HAP-1 (cell line): ENCODE measurements around the gene NFXL1.

Experiments
- DNase-seq, 2 experiments: peaks; one replicate each; pipeline ENCODE4 v3.0.0-alpha.2; 2016 to 2020; ENCODE audit warnings: low spot score in 2 of 2
- H3K27me3 ChIP-seq: fragments of 250-450 bp; sonication (Bioruptor Pico); 2 replicates; pipeline ENCODE4 v1.5.1; 2020; ENCODE audit warnings: low read depth, mild to moderate bottlenecking, moderate library complexity
- H3K36me3 ChIP-seq: fragments of 250-450 bp; sonication (Bioruptor Pico); replicated peaks from 2 replicates; pipeline ENCODE4 v1.5.1; 2020; ENCODE audit warnings: mild to moderate bottlenecking
- H3K4me1 ChIP-seq: fragments of 250-450 bp; sonication (Bioruptor Pico); 2 replicates; pipeline ENCODE4 v1.5.1; 2020; ENCODE audit warnings: mild to moderate bottlenecking
- H3K4me3 ChIP-seq: fragments of 250-450 bp; sonication (Bioruptor Pico); 2 replicates; pipeline ENCODE4 v1.5.1; 2020; ENCODE audit warnings: mild to moderate bottlenecking, moderate library complexity
- H3K9me3 ChIP-seq: fragments of 250-450 bp; sonication (Bioruptor Pico); 2 replicates; pipeline ENCODE4 v1.5.1; 2020; ENCODE audit warnings: mild to moderate bottlenecking, moderate library complexity
- in situ Hi-C: fragments of 300-500 bp; cut with MboI; formaldehyde crosslinking; loops from 3 replicates; pipeline ENCODE4 v1.14.3; 2020; ENCODE audit warnings: low sequenced_read_pairs, inconsistent platforms, mixed read lengths

The NFXL1 gene

DNA sequence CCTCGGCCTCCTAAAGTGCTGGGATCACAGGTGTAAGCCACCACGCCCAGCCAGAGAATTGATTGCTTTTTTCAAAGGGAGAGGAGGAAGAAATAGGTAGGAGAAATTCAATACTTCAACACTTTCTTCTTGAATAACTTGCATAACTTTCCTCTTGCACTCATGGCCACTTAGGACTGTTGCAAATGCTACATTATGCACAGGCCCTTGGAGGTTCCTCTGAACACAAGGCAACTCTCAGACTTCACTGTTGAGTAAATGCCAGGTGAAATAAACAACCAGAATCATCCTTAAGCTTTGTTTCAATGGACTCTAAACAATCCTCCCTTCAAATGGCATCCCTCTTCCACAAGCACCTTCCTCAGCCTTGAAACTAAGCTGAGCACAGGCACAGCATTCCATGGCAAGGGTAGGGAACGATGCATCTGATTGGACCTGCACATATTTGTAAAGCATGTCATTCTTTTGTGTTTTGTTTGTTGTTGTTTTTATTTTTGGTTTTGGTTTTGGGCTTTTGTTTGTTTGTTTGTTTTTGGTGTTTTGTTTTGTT is 104.7 kb downstream of the NFXL1 start:
- Histone ChIP-seq H3K27me3 (peaks cover 30% of the 10 kb centered on the region), H3K9me3 (no peaks in the 10 kb centered on the region), H3K36me3 (no peaks in the 10 kb centered on the region), H3K4me3 (no peak overlapping the region), H3K4me1 (no peaks in the 10 kb centered on the region)
- in situ Hi-C loops = no loop called here
- DNase-seq = no peak

GRCh38 chr4:47804598-47804997 is 109.8 kb downstream of the NFXL1 start:
- Histone ChIP-seq H3K27me3 (peaks cover 10% of the 10 kb centered on the region), H3K36me3 (no peaks in the 10 kb centered on the region), H3K9me3 (no peaks in the 10 kb centered on the region), H3K4me1 (no peaks in the 10 kb centered on the region), H3K4me3 (no peak overlapping the region)
- in situ Hi-C loops = no loop called here
- no peak for DNase-seq

DNA sequence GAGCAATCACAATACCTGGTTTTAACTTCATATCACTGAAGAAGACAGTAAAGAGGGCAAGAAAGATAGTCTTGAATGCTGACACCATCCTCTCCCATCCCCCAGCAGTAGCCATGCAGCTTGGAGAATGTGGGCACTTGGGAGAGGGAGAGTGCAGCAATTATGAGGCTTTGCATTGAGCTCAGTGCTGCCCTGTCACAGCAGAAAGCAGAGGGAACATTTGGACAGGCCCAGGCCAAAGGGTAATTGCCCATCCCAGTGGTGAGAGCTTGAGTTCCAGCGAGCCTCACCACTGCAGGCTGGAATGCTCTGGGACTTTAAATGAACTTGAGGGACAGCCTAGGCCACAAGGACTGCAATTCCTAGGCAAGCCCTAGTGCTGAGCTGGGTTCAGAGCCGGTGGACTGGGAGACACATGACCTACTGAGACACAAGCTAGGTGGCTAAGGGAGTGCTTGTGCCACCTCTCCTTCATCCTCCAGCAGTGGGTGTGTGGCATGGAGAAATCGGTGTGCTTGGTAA is 112.8 kb downstream of the NFXL1 start:
- DNase-seq = no peak
- H3K4me1 ChIP-seq = no peaks in the 10 kb centered on the region
- no peaks in the 10 kb centered on the region for H3K9me3 ChIP-seq
- no peaks in the 10 kb centered on the region for H3K36me3 ChIP-seq
- no peaks in the 10 kb centered on the region for H3K27me3 ChIP-seq
- no peak overlapping the region for H3K4me3 ChIP-seq
- in situ Hi-C loops = no loop called here

GRCh38 chr4:47798165-47798564 is 116.2 kb downstream of the NFXL1 start:
- Histone ChIP-seq H3K27me3 (peaks cover 11% of the 10 kb centered on the region), H3K9me3 (no peaks in the 10 kb centered on the region), H3K4me1 (no peaks in the 10 kb centered on the region), H3K36me3 (no peaks in the 10 kb centered on the region), H3K4me3 (no peak overlapping the region)
- in situ Hi-C loops = no loop called here
- DNase-seq = no peak
